HL-60/S4 (cell line): ENCODE measurements around the gene TPP1.

Experiments
- in situ Hi-C: fragments of 300-500 bp; cut with MboI; formaldehyde crosslinking; loops from 2 replicates; pipeline ENCODE4 v1.14.3; 2022; ENCODE audit warnings: low sequenced_read_pairs

TPP1 gene

DNA sequence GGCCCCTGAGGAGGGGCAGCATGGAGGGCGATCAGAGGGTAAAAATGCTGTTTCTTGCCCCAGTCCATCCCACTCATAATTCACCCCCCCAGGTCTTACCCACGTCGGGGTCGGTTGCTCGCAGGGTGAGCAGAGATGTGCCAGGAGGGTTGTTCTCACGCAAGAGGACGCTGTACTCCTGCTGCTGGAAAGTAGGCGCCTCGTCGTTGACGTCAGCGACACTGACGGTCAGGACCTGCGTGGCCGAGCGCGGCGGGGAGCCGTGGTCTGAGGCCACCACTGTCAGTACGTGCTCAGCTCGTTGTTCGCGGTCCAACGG, 10.3 kb upstream of the TPP1 start:
- in situ Hi-C loops = no loop called here

DNA sequence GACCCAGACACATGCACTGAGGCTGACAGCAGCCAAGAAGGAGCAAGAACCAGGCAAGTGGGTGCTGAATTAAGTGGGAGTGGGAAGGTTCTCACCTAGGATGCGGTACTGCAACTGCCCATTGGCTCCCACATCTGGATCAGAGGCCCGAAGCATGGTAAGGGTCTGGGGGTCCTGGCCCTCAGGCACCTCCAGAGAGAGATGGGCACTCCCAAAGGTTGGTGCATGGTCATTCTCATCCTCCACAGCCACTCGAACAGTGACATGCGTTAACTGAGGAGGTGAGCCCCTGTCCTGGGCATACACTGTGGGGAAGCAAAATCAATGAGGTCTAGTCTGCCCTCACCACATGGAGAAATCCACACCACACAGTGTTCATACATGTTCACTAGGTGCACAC, 9.3 kb upstream of the TPP1 start:
- in situ Hi-C loops = no loop called here

DNA sequence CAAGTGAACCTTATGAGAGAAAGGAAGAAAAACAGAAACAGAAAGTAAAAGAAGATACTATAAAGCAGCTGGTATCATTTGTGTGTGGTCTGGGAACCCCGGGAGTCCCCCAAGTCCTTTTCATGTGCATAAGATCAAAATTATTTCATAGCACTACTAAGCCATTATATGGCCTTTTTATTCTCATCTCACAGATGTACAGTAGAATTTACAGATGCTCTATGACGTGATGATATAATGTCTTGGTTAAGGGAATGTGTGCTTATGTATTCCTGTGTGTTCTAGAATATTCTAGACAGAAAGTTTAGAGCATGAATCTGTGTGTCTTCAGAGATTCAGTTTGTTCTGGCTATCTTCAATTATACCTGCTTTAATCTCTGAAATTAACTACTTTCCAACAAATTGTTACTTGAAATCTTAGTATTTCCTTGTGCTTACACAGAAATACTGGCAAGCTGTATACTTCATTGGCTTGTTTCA, 8.6 kb upstream of the TPP1 start:
- in situ Hi-C loops = no loop called here

DNA sequence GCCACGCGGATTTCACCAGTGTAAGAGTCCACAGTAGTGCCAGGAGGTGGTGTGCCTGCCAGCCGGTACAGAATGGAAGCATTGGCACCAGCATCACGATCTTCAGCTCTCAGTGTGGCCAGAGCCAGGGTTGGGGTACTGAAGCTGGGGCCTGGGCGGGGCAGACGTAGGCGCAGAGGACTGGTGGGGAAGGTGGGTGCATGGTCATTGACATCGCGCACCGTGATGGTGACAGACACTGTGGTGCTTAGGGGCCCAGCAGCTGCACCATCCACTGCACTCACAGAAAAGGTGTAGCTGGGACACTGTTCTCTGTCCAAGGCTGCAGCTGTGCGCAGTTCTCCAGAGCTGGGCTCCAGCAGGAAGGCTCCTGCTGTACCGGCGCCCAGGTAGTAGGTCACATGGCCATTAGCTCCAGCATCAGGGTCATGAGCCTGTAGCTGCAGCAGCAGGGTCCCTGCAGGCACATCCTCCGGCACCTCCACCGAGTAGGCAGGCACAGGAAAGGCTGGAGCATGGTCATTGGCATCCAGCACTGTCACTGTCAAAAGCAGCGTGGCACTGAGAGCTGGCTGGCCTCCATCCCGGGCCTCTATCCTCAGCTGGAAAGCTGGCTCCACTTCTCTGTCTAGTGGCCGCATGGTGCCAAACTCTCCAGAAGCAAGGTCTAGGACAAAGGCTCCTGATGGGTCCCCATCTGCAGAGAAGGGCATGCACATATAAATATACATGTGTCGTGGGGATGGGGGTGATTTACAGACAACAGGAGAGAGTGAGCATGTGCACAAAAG, 7.9 kb upstream of the TPP1 start:
- in situ Hi-C loops = no loop called here

DNA sequence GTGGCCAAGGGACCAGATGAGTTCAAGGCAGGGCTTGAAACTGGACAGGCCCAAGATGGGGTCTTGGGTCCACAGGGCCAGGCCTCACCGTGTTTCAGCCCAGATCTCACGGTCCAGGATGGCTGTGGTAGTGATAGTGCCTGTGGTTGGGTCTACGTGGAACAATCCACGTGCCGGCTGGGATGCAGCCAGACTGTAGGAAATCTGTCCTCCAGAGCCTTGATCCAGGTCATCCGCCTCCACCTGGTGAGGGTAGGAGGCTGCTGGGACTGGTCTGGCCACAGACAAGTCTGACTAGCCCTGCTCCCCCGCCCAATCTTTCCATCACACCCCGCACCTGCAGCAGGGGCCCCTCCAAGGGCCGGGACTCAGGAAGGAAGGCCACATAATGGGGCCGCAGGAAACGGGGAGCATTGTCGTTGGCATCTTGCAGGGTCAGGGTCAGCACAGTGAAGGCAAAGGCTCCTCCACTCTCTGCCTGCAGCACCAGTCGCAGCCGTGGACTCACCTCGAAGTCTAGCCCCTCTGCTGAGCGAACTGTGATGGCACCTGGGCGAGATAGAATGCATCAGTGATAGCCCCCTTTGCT, 6.7 kb upstream of the TPP1 start:
- in situ Hi-C loops = no loop called here

DNA sequence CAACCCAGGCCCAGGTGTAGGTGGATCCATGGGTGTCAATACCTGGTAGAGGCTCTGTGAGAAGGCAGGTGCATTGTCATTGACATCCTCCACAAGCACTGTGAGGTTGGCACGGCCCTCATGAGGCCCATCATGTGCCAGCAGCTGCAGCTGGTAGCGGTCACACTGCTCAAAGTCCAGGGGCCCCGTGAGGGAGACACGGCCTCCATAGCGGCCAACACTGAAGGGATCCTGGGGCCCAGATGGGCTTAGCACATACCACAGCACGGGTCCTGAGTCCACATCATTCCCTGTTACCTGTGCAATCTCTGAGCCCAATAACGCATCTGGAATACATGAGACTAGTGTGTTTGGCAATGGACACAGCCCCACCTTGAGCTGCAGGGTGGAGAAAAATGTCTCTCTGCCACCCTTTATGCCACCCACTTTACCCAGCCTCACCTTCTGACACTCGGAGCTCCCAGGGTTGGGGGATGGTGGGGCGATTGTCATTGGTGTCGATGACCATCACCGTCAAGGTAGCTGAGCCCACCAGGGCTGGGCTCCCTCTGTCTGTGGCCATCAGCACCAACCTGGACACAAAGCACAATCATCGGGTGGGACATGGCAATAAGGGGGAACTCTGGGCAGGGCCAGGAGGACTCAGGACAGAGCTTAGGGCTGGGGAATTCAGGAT, 6.1 kb upstream of the TPP1 start:
- in situ Hi-C loops = no loop called here

DNA sequence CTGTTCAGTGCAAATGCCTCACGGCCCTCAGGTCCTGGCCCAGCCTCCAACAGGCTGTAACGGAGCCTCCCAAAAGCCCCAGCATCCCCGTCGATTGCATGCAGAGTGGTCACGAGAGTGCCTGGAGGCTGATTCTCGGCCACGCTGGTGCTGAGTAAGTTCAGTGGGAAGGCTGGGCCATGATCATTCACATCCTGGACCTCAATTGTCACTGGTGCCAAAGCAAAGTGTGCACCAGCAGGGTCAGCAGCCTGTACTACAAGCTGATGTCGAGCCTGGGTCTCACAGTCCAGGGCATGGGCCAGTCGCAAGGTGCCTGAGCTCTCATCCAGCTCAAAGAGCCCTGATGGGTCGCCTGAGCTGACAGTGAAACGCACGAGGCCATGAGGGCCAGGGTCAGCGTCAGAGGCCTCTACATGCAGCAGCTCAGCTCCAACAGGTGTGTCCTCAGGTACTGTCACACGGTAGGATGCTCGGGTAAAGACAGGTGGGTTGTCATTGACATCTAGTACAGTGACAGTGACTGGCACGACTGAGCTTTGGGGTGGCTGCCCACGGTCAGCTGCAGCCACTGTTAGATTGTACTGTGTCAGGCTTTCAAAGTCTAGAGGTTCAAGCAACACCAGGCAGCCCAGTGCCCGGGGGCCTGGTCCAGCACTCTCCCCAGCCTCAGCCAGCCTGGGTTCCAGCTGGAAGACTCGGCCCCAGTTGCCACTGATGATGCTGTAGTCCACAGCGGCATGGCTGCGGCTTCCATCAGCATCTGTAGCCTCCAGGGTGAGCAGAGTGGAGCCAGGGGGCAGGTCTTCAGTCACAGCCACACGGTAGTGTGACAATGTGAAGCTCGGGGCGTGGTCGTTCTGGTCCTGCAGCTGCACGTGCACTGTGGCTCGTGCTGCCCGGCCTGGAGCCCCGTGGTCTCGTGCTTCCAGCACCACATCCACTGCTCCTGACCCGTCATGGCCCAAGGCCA, 4.5 kb upstream of the TPP1 start:
- in situ Hi-C loops = no loop called here

DNA sequence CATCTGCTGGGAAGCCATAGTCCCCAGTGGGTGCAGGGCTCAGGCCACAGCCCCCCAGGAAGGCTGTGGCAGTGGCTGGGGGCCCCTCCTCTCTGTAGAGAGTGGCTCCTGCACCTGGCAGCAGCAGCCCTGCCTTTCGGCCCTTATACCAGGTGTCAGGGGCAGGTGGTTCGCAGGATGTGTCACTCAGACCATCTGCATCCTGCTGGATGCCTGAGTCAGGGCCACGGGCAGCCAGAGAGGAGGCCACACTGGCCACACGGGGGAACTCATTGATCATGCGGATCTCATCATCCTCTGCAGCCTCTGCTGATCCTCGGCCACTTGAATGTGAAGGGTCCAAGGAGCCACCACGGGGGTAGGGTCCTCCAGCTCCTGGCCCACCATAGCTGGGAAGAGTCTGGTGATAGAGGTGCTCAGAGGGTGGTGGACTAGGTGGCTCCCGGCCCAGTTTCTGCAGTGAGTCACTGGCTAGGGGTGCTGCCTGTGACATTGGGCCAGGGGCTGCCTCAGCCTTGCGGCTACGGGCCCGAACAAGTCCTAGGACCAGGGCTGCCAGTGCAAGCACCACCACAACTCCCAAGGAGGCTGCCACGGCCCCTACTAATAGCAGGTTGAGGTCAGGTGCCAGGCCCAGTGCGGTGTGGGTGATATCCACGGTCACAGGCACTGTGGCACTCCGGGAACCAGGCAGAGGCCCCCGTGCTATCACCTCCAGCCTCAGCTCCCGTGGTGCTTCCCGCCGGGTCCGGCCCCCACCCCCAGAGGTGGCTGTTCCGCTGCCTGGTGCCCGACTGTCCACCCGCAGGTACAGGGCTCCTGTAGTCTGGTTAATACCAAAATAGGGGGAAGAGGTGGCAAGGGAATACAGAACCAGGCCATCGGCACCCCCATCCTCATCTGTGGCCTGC, 3.3 kb upstream of the TPP1 start:
- in situ Hi-C loops = no loop called here

DNA sequence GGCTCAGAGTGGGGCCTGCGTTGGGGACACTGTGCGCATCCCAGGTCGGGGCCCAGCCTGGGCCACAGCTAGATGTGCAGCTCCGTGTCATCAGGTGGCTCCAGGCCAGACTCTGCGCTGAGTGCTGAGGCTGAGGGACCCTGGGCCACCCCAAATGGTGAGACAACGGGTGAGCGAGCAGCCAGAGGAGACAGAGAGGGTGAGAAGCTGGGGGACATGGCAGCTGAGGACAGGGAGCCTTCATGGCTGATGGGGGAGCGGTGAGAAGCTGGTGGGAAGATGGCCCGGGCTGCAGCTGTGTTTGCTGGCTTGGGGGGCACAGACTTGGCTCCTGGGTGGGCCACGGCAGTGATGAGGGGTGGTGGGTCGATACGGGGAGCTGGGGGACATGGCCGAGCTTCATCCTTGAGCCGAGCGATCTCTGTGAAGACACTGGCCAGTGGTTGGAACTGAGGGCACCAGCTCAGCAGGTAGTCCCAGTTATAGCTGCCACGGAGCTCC, 2.5 kb upstream of the TPP1 start:
- in situ Hi-C loops = no loop called here

DNA sequence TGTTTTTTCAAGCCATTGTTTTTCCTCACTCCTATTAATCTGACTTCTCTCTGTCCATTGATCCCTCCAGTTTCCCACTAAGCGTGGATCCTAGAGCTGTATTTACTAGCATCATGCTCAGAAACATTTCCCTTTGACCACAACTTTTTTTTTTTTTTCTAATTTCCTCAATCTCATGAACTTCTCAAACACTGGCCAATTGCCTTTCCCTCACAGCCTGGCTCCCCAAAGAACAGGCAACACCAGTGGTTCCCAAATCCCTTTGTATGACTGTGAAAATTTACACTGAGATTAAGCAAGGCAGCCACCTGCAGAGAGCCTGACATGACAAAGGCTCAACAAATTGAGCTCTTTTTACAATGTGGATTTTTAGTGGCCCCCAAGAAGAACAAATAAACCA, 1.4 kb upstream of the TPP1 start:
- in situ Hi-C loops = no loop called here

DNA sequence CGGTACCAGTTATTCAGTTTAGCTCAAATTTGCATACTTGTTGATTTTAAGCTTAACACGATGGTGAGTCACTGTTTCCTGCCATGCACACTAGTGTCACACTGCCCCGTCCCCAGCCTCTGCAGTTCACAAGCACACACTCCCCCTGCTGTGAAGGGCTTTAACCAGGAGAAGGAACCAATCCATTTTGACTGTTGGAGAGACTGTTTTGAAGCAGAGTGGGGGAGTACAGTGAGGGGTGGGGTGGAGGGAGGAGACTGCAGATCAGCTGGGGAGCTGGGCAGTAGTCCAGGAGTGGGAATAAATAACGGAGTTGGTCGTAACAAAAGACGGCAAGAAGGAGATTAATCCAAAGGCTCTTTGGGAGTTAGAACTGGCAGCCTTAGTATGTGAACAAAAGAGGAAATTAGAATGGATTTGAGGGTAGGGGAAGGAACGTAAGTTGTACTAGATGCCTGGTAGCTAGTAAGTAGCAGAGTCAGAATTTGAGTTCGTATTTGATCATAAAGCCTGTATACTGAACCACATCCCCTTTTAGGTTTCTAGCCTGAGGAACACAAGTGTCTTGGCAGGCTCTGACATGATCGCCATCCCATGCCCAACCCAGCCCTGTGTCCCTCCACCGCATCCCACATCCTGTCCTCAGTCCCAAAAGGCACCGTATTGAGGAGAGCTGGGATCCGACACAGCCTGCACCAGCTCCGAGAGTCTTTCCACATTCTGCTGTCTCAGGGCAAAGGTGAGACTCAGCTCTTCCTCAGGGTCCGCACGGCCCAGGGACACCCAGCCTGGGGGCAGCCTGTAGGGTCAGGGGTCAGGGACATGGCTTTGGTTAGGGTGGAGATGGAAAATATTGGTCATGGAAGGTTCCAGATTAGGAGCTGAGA, 862 bp downstream of the TPP1 start:
- in situ Hi-C loops = loop anchor here (10.0 kb wide), 1 partner anchor 56 kb away; no protein-coding TSS in a partner anchor

DNA sequence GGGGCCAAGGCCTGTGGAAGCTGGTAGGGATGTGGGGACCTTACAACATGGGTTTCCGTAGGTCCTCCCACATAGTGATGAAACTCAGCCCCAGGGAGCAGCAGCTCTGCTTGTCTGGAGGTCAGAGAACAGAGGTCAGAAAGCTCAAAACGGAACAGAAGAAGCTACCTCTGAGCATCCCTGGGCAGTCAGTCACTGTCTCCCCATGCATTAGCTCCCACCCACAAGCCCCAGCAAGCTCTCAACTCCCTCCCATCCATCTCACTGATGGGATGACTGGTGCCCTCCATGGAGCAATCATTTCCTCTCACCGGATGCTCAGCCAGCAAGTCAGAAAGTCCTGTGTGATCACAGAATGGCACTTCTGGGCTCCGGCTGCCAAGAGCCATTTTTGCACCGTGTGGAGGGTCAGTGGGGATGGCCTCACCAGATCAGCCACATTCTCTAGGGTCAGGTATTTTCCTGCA, 1.9 kb downstream of the TPP1 start:
- in situ Hi-C loops = loop anchor here (10.0 kb wide), 1 partner anchor 57 kb away; no protein-coding TSS in a partner anchor

DNA sequence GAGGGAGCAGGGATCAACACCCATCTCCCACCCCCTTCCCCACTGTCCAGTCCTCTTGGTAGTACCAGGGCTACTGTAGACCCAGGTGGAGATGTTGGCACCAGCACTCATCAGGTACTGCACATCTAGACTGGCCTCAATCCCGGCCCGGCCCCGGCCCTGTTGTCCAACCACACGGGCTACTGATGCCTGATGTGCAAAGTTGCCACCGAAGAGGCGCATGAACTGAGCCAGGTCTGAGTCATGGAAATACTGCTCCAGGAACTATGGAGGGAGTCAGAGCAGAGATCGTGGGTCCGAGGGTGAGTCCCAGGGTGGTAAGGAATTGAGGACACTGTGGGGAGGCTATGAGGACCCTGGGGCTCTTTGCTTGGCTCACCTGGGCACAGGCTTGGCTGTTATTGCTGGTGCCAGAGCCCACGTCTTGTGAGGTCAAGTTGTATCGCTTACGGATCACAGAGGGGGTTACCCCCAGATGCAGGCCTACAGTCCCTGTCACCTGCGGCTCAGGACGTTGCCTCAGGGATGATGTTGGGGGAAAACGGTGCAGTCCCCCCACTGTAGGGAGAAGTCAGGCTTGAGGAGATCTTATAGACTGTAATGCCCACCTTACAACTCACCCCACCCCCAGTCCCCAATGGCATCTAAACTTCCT, 2.5 kb downstream of the TPP1 start:
- in situ Hi-C loops = loop anchor here (10.0 kb wide), 1 partner anchor 58 kb away; no protein-coding TSS in a partner anchor

DNA sequence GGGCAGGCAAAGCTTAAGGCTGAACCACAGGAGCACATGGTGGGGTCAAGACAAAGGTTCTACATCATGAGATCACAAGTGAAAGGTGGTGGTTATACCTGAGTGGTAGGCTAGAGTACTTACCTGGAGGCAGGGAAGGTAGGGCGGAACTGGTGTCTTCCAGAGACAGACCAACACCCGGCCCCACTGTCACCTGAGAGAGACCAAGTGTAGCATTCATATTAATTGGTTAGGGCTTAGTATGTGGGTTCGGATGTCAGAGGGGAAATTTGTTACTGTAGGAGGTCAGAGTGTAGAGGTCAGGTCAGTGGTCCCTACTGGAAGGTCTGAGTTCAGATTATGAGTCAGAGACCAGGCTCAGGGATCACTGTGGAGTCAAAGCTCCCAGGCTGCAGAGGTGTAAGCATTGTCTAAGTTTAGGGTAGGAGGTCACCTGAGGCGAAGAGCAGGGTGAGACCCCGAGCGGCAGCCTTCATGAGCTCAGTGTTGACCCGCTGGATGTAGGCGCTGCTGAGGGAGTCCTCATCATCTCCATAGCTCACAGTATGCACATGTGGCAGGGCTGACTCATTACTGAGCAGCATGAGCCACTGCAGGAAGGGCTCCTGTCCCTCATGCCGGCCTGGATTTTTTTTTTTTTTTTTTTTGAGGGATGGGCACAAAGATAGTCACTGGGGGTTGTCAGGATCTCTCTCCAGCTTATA, 3.2 kb downstream of the TPP1 start:
- in situ Hi-C loops = loop anchor here (10.0 kb wide), 1 partner anchor 59 kb away; no protein-coding TSS in a partner anchor

DNA sequence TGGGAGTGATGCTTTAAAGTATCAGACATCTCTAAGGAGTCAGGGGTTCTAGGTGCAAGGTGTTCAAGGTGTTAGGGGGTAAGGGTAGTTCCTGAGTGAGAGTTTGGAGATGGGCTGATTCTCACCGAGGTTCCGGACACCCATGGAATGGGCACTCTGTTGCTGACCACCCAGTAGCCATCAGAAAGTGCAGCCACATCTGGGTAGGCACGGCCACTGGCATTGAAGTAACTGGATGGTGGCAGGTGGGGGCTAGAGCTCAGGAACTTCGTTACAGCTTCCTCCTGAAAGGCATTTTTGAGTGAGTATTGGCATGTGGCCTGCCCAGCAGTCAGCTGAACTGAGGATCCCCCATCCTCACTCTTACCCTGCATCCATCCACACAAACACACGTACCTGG, 4.2 kb downstream of the TPP1 start:
- in situ Hi-C loops = loop anchor here (10.0 kb wide), 1 partner anchor 60 kb away; no protein-coding TSS in a partner anchor

DNA sequence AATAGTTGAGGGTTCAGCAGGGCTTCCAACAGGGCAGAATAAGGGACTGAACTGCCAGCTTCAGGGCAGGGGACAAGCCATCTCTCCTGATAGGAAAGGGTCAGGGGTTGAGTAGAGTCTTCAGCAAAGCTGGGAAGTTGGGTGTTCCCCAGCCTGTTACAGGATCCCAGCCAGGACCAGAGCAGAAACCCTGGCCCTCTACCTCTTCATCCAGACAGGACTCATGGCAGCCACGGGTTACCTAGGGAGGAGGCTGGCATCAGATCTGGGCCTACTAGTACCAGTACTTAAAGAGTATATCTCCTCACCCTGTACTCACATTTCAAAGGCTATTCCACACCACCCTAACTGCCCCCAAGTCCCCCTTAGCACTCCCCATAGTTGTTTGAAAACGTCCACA, 4.8 kb downstream of the TPP1 start:
- in situ Hi-C loops = loop anchor here (10.0 kb wide), 1 partner anchor 60 kb away; no protein-coding TSS in a partner anchor

DNA sequence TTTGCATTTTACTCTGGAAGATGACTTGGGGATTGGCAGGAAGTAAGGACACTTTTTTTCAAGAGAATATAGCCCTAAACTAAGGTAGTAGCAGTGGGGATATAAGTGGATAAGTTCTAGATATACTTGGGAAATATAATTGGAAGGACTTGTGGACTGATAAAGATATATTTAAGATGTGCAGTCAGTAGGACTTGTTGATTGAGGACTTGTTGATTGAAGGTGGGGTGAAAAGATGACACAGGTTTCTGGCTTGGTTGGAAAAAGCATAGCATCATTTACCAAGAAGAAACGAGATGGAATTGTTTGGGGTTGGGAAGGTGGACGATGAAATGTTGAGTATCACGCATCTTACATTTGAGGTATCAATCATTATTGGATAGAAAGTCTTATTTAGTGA, 5.7 kb downstream of the TPP1 start:
- in situ Hi-C loops = loop anchor here (10.0 kb wide), 1 partner anchor 61 kb away; no protein-coding TSS in a partner anchor
